GM18519 (cell line): ENCODE data around the gene SLC25A33.

ENCODE experiments used
- ATAC-seq: cut with Tn5 transposase; IDR thresholded peaks from one replicate; pipeline ENCODE4 v1.9.1; 2021; ENCODE audit warnings: mild to moderate bottlenecking, moderate library complexity; ENCODE audit not compliant: unreplicated experiment, low FRiP score

Gene SLC25A33

GRCh38 chr1:9586147-9586766, 47.0 kb downstream of the SLC25A33 start:
- ATAC-seq = no peak

- ATAC-seq = peak; percentile 52
Observed at GRCh38 chr1:9588551-9589143, 49.4 kb downstream of the SLC25A33 start, which contains the start of gene TMEM201. Gene TMEM201, plus strand, starts transcription at chr1:9588911. Its CDS starts 20 bp downstream, at chr1:9588931.

GRCh38 chr1:9589144-9589718, 50.0 kb downstream of the SLC25A33 start:
- no peak for ATAC-seq

- no peak for ATAC-seq
Observed at GRCh38 chr1:9589719-9590157, 50.5 kb downstream of the SLC25A33 start.

- no peak for ATAC-seq
Observed at GRCh38 chr1:9590201-9590600, 50.9 kb downstream of the SLC25A33 start.

GRCh38 chr1:9590945-9591668, 51.8 kb downstream of the SLC25A33 start:
- ATAC-seq = no peak

- no peak for ATAC-seq
Observed at GRCh38 chr1:9591669-9592509, 52.6 kb downstream of the SLC25A33 start.

GRCh38 chr1:9592510-9593075, 53.3 kb downstream of the SLC25A33 start:
- ATAC-seq = no peak

- no peak for ATAC-seq
Observed at GRCh38 chr1:9593147-9593491, 53.9 kb downstream of the SLC25A33 start.

GRCh38 chr1:9593492-9594465, 54.5 kb downstream of the SLC25A33 start:
- ATAC-seq = no peak

GRCh38 chr1:9594471-9595155, 55.3 kb downstream of the SLC25A33 start:
- no peak for ATAC-seq

GRCh38 chr1:9595156-9595967, 56.1 kb downstream of the SLC25A33 start:
- no peak for ATAC-seq

GRCh38 chr1:9595968-9596340, 56.7 kb downstream of the SLC25A33 start:
- no peak for ATAC-seq

- no peak for ATAC-seq
Observed at GRCh38 chr1:9596415-9597123, 57.3 kb downstream of the SLC25A33 start.

GRCh38 chr1:9597361-9598315, 58.4 kb downstream of the SLC25A33 start:
- ATAC-seq = no peak

GRCh38 chr1:9598316-9598700, 59.0 kb downstream of the SLC25A33 start:
- no peak for ATAC-seq
